ENCODE measurements around the gene TAF8.

DNA sequence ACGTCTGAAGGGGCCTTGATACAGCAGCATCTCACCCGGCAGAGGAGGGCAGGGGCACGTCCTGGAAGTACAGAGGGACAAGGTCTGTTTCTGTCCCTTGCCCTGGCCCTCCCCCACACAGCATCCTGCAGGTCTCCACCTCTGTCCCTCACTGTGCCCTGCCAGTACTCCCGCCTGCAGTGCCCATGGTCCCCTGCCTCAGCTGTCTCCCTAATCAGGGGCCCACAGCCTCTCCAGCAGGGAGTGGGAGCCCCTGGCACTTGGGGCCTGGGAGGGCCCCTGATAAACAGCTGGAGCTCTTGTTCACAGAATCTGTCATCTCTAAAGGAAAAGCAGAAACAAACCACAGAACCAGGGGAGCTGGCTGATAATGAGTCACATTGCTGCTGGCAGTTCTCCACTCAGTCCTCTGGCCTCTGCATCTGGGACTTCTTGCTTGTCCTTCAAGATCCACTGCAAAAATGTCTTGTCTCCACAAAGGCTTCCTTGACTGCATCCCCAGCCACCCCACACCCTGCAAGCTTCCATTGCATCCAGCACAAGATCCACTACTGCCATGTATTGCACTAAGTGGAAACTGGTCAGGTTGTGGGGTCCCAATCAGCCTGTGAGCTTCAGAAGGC, 33.2 kb upstream of the TAF8 start:
- TF ChIP-seq, protein P1, sequence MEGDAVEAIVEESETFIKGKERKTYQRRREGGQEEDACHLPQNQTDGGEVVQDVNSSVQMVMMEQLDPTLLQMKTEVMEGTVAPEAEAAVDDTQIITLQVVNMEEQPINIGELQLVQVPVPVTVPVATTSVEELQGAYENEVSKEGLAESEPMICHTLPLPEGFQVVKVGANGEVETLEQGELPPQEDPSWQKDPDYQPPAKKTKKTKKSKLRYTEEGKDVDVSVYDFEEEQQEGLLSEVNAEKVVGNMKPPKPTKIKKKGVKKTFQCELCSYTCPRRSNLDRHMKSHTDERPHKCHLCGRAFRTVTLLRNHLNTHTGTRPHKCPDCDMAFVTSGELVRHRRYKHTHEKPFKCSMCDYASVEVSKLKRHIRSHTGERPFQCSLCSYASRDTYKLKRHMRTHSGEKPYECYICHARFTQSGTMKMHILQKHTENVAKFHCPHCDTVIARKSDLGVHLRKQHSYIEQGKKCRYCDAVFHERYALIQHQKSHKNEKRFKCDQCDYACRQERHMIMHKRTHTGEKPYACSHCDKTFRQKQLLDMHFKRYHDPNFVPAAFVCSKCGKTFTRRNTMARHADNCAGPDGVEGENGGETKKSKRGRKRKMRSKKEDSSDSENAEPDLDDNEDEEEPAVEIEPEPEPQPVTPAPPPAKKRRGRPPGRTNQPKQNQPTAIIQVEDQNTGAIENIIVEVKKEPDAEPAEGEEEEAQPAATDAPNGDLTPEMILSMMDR (conservative IDR thresholded peaks at IDR 0.05; ENCODE audit: low read length): no peak
- TF ChIP-seq EZH2phosphoT487 (IDR thresholded peaks at IDR 0.05; ENCODE audit: borderline replicate concordance): no peak
